DND-41 (cell line): ENCODE measurements around the gene ASXL1.

ENCODE experiments used
- ATAC-seq: fragments of 200-7000 bp; cut with Tn5 transposase; 3 replicates; pipeline ENCODE4 v1.9.1; 2021; ENCODE audit warnings: low read depth; ENCODE audit not compliant: insufficient read depth
- DNase-seq: peaks from one replicate; pipeline ENCODE4 v3.0.0-alpha.2; 2020
- H2AFZ ChIP-seq: 2 replicates; pipeline ENCODE4 v1.6.0; 2012; ENCODE audit warnings: low read depth, low read length
- H3K27ac ChIP-seq: 2 replicates; pipeline ENCODE4 v1.5.1; 2012; ENCODE audit warnings: low read length, inconsistent platforms
- H3K27me3 ChIP-seq: fragments of 200-600 bp; sonication (generic); 2 replicates; pipeline ENCODE4 v1.6.0; 2012; ENCODE audit warnings: low read length, mild to moderate bottlenecking, inconsistent platforms; ENCODE audit not compliant: insufficient read depth, poor library complexity
- H3K36me3 ChIP-seq: 2 replicates; pipeline ENCODE4 v1.5.1; 2012; ENCODE audit warnings: low read length, inconsistent platforms; ENCODE audit not compliant: insufficient read depth
- H3K4me1 ChIP-seq: 2 replicates; pipeline ENCODE4 v1.5.1; 2012; ENCODE audit warnings: mild to moderate bottlenecking, low read length; ENCODE audit not compliant: insufficient read depth
- H3K4me2 ChIP-seq: 2 replicates; pipeline ENCODE4 v1.6.0; 2012; ENCODE audit warnings: mild to moderate bottlenecking, moderate library complexity, low read length, inconsistent platforms; ENCODE audit not compliant: insufficient read depth
- H3K4me3 ChIP-seq, 2 experiments: fragments of 200-600 bp in 1 of 2; shearing (Covaris generic) in 1 of 2; 2 replicates each; pipeline ENCODE4 v1.5.1; 2012 to 2016; ENCODE audit warnings: inconsistent platforms in 2 of 2, low read length in 2 of 2, mild to moderate bottlenecking in 2 of 2, low read depth in 1 of 2, moderate library complexity in 1 of 2
- H3K79me2 ChIP-seq: 2 replicates; pipeline ENCODE4 v1.6.0; 2012; ENCODE audit warnings: low read length, inconsistent platforms; ENCODE audit not compliant: insufficient read depth
- H3K9ac ChIP-seq: 2 replicates; pipeline ENCODE4 v1.6.0; 2012; ENCODE audit warnings: low read depth, mild to moderate bottlenecking, inconsistent platforms, low read length, moderate library complexity
- H3K9me3 ChIP-seq: 2 replicates; pipeline ENCODE4 v1.5.1; 2012; ENCODE audit warnings: low read length, moderate library complexity, mild to moderate bottlenecking, inconsistent platforms; ENCODE audit not compliant: insufficient read depth, severe bottlenecking
- H4K20me1 ChIP-seq: 2 replicates; pipeline ENCODE4 v1.6.0; 2012; ENCODE audit warnings: low read length; ENCODE audit not compliant: insufficient read depth
- EZH2 ChIP-seq: IDR thresholded peaks from 3 replicates; pipeline ENCODE4 v1.6.1; 2012; ENCODE audit warnings: borderline replicate concordance, low read depth, mild to moderate bottlenecking, moderate library complexity, low read length, inconsistent platforms; ENCODE audit not compliant: severe bottlenecking
- TF ChIP-seq, protein P1 (sequence below): IDR thresholded peaks from 2 replicates; pipeline ENCODE4 v1.5.1; 2012; ENCODE audit warnings: borderline replicate concordance, low read length, moderate library complexity, mild to moderate bottlenecking; ENCODE audit not compliant: poor library complexity, severe bottlenecking; ENCODE audit errors: extremely low read depth

Gene ASXL1

DNA sequence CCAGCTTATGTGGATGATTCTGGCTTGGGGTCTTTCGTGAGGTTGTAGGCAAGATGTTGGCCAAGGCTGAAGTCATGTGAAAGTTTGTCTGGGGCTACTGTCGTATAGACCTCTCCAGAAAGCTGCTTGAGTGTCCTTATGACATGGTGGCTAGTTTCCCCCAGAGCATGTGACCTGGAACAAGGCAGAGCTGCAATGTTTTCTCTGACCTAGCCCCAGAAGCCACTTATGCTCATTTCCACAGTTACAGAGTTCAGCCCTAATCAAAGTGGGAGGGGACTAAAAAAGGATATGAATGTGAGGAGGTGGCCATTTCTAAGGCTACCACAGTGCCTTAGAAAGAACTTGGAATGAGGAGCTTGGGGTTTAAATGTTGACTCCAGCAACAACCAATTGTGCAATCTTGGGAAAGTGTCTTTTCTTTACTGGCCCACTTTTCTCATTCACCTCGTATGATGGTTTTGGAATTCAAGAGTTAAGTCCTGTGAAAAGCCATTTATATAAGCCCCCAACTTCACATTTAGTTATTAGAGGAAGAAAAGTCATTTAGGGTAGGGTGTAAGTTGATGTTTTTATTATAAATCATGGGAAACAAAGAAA, 5.9 kb upstream of the ASXL1 start:
- no peak overlapping the region for H3K9ac ChIP-seq
- H4K20me1 ChIP-seq: no peaks in the 10 kb centered on the region
- H3K4me2 ChIP-seq: no peak overlapping the region
- H3K79me2 ChIP-seq: peaks cover under 1% of the 10 kb centered on the region; the same call in 1 of the 2 replicates
- no peak overlapping the region for H3K27ac ChIP-seq
- H3K4me1 ChIP-seq: peaks cover 6% of the 10 kb centered on the region
- no peaks in the 10 kb centered on the region for H3K27me3 ChIP-seq
- DNase-seq (no peak), ATAC-seq (no peak)
- TF ChIP-seq, protein P1, sequence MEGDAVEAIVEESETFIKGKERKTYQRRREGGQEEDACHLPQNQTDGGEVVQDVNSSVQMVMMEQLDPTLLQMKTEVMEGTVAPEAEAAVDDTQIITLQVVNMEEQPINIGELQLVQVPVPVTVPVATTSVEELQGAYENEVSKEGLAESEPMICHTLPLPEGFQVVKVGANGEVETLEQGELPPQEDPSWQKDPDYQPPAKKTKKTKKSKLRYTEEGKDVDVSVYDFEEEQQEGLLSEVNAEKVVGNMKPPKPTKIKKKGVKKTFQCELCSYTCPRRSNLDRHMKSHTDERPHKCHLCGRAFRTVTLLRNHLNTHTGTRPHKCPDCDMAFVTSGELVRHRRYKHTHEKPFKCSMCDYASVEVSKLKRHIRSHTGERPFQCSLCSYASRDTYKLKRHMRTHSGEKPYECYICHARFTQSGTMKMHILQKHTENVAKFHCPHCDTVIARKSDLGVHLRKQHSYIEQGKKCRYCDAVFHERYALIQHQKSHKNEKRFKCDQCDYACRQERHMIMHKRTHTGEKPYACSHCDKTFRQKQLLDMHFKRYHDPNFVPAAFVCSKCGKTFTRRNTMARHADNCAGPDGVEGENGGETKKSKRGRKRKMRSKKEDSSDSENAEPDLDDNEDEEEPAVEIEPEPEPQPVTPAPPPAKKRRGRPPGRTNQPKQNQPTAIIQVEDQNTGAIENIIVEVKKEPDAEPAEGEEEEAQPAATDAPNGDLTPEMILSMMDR: no peak
- TF ChIP-seq EZH2: no peak
- H2AFZ ChIP-seq: no peak overlapping the region
- H3K4me3 ChIP-seq: no peak overlapping the region
- H3K9me3 ChIP-seq: no peaks in the 10 kb centered on the region
- H3K36me3 ChIP-seq: no peaks in the 10 kb centered on the region

DNA sequence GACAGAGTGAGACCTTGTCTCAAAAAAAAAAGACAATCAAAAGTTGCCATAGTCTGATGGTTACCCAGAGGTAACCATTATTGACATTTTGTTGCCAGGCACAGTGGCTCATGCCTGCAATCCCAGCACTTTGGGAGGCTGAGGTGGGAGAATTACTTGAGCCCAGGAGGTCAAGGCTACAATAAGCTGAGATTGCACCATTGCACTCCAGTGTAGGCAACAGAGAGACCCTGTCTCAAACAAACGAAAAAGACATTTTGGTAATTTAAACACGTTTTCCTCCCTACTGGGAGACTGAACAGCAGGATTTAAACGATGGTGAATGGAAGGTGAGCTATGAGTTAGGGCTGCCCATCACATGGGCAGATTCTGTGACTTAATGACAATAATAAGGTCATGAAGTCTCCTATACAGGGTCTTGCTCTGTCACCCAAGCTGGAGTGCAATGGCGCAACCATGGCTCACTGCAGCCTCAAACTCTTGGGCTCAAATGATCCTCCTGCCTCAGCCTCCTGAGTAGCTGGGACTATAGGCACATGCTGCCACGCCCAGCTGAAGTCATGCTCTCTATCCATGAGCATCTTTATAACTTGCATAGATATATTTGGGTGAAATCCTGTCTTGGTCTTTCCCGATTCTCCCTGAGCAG, 4.2 kb upstream of the ASXL1 start:
- H2AFZ ChIP-seq: no peak overlapping the region
- H3K9me3 ChIP-seq: no peaks in the 10 kb centered on the region
- H3K4me3 ChIP-seq: no peak overlapping the region
- DNase-seq (no peak), ATAC-seq (no peak)
- H3K9ac ChIP-seq: no peak overlapping the region
- H3K79me2 ChIP-seq: peaks cover 14% of the 10 kb centered on the region
- H3K36me3 ChIP-seq: peaks cover 2% of the 10 kb centered on the region; the same call in 1 of the 2 replicates
- peaks cover under 1% of the 10 kb centered on the region; the same call in 1 of the 2 replicates for H4K20me1 ChIP-seq
- H3K4me2 ChIP-seq: no peak overlapping the region
- TF ChIP-seq, protein P1: no peak
- no peak for TF ChIP-seq EZH2
- H3K27me3 ChIP-seq: no peaks in the 10 kb centered on the region
- no peak overlapping the region for H3K27ac ChIP-seq
- peaks cover 11% of the 10 kb centered on the region for H3K4me1 ChIP-seq

DNA sequence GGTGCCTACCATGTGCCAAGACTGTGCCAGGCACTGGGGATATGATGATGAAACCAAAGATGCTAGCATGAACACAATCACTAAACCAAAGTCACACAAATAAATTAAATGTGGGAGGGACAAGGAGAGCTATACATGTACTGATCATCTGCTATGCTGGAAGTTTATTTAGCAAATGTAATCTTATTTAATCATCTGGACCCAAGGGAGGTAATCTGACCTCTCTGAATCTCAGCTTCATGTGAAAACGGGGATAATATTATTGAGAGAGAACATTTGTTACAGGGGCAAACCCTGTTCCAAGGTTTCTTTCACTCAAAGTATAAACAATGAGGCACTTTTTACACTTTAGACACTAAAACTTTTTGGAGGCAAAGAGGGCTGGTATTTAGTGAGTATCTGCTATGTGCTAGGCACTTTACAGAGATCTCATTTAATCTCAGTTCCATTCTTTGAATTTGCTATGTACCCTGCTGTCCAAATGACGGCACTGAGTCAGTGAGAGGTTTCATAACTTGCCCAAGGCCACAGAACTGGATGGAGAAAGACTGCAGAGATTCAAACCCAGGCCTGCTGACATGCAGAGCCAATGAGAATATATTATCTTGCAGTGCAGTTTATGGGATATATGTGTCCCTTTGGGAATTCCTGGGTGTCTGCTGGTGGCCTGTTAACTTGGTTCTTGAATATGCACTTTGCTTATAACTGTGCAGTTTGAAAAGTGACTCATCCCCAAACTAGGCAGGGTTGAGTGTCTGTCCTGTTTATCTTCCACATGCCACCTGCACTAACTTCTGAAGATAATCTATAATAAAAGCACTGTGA, 3.3 kb upstream of the ASXL1 start:
- Histone ChIP-seq H3K9me3 (no peaks in the 10 kb centered on the region), H3K9ac (no peak overlapping the region), H3K79me2 (peaks cover 22% of the 10 kb centered on the region), H4K20me1 (peaks cover 9% of the 10 kb centered on the region), H3K4me1 (peaks cover 19% of the 10 kb centered on the region), H3K4me2 (no peak overlapping the region), H3K27me3 (no peaks in the 10 kb centered on the region), H3K4me3 (no peak overlapping the region), H3K36me3 (peaks cover 7% of the 10 kb centered on the region; the same call in 1 of the 2 replicates), H2AFZ (no peak overlapping the region), H3K27ac (no peak overlapping the region)
- no peak for ATAC-seq
- no peak for DNase-seq
- TF ChIP-seq, protein P1: no peak
- no peak for TF ChIP-seq EZH2
